NCI-H524 (cell line): ENCODE data around the gene SIL1.

ENCODE experiments used
- DNase-seq, 2 experiments: peaks; one replicate each; lab custom pipeline; 2025; lab: John Stamatoyannopoulos, UW

The SIL1 gene

DNA sequence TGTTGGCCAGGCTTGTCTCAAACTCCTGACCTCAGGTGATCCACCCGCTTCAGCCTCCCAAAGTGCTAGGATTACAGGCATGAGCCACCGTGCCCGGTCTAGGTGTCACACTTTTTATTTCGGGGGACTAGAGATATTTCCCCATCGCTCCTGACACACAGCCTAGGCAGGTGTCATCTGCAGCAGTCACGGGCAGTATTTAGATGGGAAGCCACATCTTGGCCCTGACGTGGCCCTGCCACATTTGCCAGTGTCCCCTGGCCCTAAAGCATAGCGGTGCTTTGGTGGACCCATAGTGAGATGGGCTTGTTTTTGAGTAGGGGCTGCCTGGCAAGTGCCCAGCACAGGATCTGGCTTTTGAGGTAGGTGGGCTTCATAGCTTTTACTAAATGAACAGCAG is 278.0 kb downstream of the SIL1 start:
- no peak for DNase-seq

DNA sequence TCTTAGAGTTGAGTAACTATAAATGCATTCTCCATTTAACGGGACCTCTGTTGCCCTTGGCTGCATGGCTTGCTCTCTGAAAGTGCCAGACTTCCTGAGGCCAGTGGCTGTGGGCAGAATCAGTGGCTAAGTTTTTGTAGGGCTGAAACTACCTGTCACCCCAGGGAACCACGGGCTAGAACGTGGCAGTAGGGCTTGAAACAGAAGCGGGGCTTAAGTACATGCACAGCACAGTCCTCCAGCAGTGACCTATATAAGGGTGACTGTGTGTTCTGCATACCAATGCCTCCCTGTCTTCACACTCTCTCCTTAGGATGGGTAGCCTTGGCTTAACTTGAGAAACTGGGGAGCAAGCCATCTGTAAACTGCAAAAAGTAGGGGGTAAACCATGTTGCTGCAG is 279.5 kb downstream of the SIL1 start:
- no peak for DNase-seq

- DNase-seq, result no peak
These were observed 283.8 kb downstream of the SIL1 start for GRCh38 chr5:138914338-138914737.

GRCh38 chr5:138913773-138914172 is 284.4 kb downstream of the SIL1 start:
- DNase-seq, result no peak

DNA sequence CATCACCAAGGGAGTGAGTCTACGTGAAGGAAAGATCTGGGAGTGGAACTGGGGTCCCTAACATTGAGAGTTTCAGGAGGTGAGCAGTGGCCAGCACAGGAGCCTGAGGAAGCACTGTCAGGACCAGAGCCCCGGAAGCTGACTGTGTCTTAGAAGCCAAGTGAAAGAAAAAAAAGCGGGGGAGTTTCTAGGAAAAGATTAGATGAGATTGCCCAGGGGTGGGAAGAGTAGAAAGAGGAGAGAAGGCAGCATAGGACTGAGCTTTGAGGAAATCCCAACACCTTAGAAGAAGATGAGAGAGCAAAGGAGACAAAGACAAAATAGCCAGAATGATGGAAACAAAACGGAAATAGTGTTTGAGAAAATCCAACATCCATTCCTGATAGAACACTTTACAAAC is 286.1 kb downstream of the SIL1 start:
- DNase-seq, result no peak

DNA sequence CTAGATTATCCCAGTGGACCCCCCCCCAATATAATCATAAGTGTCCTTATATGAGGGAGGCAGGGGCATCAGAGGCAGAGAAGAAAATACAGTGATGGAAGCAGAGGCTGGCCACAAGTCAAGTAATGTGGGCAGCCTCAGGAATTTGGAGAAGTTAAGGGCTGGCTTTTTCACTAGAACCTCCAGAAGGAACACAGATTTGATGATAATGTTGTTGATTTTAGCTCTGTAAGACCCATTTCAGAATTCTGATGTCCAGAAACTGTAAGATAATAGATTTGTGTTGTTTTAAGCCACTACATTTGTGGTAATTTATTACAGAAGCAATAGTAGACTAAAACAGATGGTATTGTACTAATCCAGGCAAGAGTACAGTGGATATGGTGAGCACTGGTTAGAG is 286.7 kb downstream of the SIL1 start:
- DNase-seq, result peak in 1 of 2 experiments; percentile 49

- peak in 1 of 2 experiments; percentile 2 for DNase-seq
These were observed 287.5 kb downstream of the SIL1 start for GRCh38 chr5:138910546-138911185.

DNA sequence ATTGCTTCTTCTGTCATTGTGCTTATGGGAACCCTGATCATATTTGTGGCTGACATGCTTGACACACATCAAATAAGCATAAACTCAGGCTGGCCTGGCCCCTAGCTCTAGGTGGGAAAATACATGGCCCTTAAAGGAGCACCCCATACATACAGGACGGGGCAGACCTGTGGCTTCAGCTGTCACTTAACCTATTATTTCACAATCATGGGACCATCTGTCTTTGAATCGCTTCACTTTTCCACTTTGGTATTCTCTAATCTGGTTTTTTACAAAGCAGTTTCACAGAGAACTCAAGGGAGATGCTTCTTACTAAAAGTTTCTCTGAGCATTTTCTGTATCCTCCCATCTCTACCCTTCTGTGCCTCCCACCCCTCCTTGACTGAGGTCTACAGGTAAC is 288.4 kb downstream of the SIL1 start:
- peak; percentile 6 to 50 for DNase-seq

DNA sequence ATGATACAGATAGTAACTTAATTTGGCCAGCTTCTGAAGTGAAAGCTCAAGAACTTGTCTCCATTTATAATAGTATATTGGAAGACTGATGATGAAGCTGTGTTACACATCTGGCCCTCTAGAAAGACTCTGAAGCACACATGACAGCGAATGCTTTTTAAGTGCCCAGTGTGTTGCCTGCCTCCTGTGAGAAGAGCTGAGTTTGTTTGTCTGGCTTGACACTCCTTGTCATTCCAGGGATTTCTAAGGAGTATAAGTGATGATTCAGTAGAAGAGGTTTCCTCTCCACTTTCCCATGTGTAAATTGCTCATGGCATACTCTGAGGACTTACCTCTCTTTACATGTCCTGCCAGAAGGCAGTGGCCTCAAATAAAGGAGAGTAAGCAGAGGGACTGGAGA is 292.6 kb downstream of the SIL1 start:
- no peak for DNase-seq

DNA sequence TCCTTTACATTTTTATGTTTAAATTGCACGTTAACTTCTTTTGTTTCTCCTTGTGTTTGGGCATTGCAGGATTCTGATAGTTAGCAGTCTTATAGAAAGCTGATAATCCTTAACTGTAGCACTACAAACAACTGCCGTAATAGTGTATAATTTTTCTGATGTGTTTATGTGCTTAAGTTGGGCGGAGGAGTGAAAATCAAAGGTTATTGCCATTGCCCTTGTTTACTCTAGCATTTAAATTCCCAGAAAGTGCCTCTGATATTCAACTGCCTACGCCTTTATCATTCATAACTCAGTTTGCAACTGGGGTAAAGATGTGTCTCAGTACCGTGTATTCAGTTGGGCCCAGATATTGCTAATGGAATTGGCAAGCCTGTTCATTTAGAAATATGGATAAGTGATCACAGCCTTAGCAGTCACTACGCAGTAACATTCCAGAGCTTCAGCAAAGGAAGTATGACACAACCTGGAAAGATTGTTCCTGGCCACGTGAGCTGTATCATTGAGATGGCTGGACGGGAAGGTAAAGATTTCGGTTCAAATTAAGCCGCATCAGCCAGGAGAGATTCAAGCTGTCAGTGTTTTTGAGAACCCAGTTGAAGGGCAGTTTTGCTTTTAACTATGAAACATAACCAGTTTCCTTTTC is 294.9 kb downstream of the SIL1 start:
- no peak for DNase-seq

GRCh38 chr5:138901716-138902115 is 296.5 kb downstream of the SIL1 start:
- no peak for DNase-seq

- DNase-seq, result no peak
These were observed 297.7 kb downstream of the SIL1 start for GRCh38 chr5:138900281-138900965.

- no peak for DNase-seq
These were observed 299.4 kb downstream of the SIL1 start for GRCh38 chr5:138898742-138899141.

- no peak for DNase-seq
These were observed 299.9 kb downstream of the SIL1 start for GRCh38 chr5:138898299-138898698.
